T-helper 1 cell (primary cell): ENCODE measurements around the gene FXN.
"Not testable (repeated sequence)": the region's sequence is repeated elsewhere in the genome, so short reads cannot be mapped to it uniquely, and the experiment has no call there.

Experiments used
- DNase-seq, 5 donors: peaks; one replicate each; pipeline ENCODE4 v3.0.0-alpha.2; 2012 to 2020

Gene FXN

GRCh38 chr9:69071059-69071458 lies 35.5 kb downstream of the FXN start:
- no peak for DNase-seq

GRCh38 chr9:69073103-69073502 lies 37.6 kb downstream of the FXN start:
- DNase-seq: no peak

DNA sequence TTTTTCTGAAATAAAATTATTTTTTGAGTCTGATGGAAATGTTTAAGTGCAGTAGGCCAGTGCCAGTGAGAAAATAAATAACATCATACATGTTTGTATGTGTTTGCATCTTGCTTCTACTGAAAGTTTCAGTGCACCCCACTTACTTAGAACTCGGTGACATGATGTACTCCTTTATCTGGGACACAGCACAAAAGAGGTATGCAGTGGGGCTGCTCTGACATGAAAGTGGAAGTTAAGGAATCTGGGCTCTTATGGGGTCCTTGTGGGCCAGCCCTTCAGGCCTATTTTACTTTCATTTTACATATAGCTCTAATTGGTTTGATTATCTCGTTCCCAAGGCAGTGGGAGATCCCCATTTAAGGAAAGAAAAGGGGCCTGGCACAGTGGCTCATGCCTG lies 39.2 kb downstream of the FXN start:
- DNase-seq: no peak

DNA sequence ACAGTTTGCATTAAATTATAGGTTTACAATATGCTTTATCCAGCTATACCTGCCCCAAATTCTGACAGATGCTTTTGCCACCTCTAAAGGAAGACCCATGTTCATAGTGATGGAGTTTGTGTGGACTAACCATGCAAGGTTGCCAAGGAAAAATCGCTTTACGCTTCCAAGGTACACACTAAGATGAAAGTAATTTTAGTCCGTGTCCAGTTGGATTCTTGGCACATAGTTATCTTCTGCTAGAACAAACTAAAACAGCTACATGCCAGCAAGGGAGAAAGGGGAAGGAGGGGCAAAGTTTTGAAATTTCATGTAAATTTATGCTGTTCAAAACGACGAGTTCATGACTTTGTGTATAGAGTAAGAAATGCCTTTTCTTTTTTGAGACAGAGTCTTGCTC lies 41.0 kb downstream of the FXN start:
- DNase-seq: no peak

DNA sequence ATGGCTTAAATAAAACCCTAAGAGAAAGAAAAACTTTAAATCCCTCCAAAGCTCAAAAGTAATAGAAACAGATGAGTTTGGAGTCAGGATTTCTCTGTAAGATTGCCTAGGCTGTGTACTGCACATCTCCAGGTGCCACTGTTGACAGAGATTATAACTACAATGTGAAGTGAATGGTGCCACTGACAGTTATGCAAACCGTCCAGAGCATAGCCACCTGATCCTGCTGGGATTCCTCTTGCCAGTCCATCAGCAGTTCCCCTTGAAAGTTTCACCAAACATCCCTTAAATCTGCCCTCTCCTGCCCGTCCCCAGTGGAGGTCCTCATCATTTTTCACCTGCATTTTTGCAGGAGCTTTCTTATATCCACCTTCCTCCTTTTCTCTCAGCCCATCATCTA lies 42.5 kb downstream of the FXN start:
- no peak for DNase-seq

GRCh38 chr9:69078581-69078980 lies 43.0 kb downstream of the FXN start:
- no peak for DNase-seq

DNA sequence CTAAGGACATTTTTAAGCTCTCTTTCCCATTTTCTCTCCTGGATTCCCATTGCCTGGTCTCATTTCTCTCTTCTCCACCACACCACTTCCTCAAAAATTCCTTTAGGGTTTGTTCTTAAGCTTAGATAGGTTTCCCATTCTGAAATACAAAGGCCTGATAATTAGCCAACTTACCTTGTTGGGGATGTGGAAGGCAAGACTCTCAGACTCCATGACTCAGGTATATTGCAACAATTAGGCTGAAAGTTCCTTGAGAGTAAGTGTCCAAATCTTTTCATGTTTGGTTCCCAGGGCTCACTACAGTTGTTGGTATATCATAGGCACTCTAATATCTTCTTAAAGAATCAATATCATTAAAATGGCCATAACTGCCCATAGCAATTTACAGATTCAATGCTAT lies 43.6 kb downstream of the FXN start:
- no peak for DNase-seq

GRCh38 chr9:69081261-69081660 lies 45.7 kb downstream of the FXN start:
- no peak for DNase-seq

DNA sequence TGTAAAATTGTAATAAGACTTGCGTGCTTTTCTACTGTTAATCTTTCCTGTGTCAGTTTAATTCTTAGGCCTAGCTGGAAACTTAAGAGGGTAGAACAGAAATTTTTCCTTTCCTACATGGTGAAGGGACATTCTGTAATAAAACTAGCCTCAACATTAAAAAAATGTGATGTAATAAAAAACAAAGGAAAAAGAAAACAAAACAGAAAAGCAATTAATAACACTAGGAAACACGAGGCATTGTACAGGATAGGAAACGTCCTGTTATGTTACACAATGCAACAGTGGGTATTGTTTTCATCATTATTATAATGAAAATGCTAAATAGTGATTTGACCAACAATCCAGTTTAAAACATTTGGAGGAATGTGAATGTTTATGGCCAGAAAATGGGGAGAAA lies 47.8 kb downstream of the FXN start:
- DNase-seq: no peak

DNA sequence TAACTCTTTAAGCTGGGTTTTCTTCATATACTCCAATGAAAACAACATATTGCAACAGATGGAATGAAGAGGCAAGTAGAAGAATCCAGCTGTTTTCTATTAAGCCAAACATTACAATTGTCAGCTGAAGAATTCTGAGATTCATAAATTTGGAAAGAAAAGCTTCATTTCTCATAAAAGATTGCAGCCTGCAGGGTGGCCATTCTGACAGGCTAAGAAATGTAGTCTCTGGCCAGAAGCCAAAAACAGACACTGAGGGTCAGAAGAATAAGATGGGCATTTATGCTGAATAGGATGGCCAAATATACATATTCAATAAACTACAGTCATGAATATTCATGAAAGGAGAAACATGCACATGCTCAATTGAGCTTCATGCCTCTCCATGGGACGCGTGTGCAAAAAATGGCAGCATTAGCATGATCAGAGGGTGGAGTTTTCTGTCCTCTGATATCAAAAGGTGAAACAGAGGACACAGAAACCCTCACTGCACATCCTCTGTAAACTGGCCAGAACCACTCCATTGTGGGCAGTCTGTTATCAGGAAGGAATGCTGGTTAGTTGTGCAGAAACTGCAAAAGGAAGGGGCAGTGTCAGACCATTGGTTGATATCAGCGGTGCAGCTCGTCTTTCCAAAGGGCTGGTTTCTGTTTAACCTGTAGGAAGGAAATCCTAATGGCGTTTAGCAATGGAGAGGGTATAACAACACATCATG lies 50.2 kb downstream of the FXN start:
- DNase-seq: no peak

GRCh38 chr9:69086312-69086711 lies 50.8 kb downstream of the FXN start:
- DNase-seq: no peak

DNA sequence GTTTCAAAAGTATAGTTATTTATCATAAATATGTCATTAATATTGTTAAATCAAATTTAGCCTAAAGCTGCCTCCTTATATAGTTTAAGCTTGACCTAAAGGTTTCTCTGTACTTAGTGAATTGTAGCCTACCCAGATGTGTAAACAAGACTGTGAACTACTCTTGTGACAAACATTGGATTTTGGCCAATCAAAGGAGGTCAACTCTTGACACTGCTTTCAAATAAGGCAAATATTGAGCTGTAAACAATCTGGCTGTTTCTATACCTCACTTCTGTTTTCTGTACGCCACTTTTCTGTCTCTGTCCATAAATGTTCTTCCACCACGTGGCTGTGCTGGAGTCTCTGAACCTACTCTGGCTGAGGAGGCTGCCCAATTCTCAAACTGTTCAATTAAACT lies 51.2 kb downstream of the FXN start:
- no peak for DNase-seq

DNA sequence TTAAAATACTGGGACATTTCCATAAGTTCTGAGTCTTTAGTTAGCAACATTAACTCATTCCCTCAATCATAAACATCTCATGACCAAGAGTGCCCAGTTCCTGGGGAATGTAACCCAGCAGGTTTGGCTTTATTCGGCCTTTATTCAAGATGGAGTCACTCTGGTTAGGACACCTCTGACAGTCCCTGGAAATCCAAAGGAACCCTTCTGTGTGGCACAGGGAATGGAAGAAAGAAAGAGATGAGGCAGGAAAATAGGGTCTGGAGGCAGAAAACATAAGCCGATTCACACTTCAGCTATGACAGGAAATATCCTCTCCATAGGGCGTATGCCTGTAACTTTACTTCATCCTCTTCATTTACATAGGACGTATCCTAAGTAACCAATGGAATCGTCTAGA lies 53.5 kb downstream of the FXN start:
- no peak for DNase-seq

DNA sequence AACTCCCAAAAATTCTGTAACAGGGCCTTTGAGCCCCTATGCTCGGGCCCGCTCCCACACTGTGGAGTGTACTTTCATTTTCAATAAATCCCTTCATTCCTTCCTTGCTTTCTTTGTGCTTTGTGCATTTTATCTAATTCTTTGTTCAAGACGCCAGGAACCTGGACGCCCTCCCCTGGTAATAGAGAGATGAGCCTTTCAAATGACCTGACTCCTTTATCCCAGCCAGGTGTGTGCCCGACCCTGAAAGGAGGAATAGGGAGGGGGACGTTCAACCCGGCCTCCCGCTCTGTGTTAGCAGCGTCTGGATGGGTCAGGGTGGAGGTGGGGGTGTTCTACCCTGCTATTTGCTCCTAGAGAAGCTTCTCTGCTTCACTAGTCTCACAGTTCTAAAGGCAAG lies 53.9 kb downstream of the FXN start:
- no peak for DNase-seq

- DNase-seq: no peak
Measured at GRCh38 chr9:69090140-69090750, 54.7 kb downstream of the FXN start.

- DNase-seq: no peak
Measured at GRCh38 chr9:69090946-69091345, 55.4 kb downstream of the FXN start.

GRCh38 chr9:69093471-69094103 lies 58.0 kb downstream of the FXN start:
- DNase-seq: no peak

DNA sequence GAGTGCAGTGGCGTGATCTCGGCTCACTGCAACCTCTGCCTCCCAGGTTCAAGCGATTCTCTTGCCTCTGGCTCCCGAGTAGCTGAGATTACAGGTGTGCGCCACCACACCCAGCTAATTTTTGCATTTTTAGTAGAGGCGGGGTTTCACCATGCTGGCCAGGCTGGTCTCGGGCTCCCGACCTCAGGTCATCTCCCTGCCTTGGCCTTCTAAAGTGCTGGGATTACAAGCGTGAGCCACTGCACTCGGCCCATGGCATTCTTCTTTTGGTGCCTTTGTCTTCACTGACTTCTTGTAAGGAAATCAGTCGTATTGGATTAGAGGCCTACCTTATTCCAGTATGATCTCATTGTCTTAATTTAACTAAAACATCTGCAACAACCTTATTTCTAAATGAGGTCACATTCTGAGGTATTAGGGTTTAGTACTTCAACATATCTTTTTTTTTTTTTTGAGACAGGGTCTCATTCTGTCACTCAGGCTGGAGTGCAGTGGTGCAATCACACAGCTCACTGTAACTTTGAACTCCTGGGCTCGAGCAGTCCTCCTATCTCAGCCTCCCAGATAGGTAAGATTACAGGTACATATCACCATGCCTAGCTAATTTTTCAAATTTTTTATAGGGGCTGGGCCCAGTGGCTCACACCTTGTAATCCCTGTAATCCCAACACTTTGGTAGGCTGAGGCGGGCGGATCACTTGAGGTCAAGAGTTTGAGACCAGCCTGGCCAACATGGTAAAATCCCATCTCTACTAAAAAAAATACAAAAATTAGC lies 59.0 kb downstream of the FXN start:
- not testable (repeated sequence) for DNase-seq

DNA sequence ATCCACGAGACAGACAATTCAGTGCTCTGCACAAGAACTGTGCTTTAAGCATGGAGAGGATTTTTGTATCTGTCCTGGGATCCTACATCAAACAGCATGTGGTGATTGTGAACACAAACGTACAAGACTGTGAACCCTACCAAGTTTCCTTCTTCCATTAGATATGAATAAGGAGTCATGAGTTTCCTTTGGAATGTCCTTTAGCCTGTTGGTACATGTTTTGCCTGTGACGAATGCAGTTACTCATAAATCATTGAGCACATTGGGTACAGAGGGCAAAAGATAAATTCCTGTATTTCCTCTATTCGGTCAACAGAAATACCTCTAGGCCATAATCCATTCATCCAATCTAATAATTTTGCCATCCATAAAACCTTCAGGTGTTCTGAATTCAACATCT lies 61.5 kb downstream of the FXN start:
- DNase-seq: no peak

GRCh38 chr9:69097923-69098593 lies 62.5 kb downstream of the FXN start:
- no peak for DNase-seq

- DNase-seq: not testable (repeated sequence)
Measured at GRCh38 chr9:69103348-69103996, 67.9 kb downstream of the FXN start.

- DNase-seq: no peak
Measured at GRCh38 chr9:69104830-69105527, 69.4 kb downstream of the FXN start.
